BE2C (cell line): ENCODE data around the gene RMRP.

ENCODE experiments used
- DNase-seq: peaks from one replicate; pipeline ENCODE4 v3.0.0-alpha.2; 2020
- H3K27me3 ChIP-seq: fragments of 250-450 bp; sonication (Bioruptor Pico); 2 replicates; pipeline ENCODE4 v1.5.1; 2020; ENCODE audit warnings: mild to moderate bottlenecking
- H3K36me3 ChIP-seq: fragments of 250-450 bp; sonication (Bioruptor Pico); 2 replicates; pipeline ENCODE4 v1.5.1; 2020; ENCODE audit warnings: mild to moderate bottlenecking
- H3K4me1 ChIP-seq: fragments of 250-450 bp; sonication (Bioruptor Pico); 2 replicates; pipeline ENCODE4 v1.5.1; 2020
- H3K4me3 ChIP-seq: 2 replicates; pipeline ENCODE4 v1.5.1; 2011; ENCODE audit warnings: low read depth, low read length
- H3K9me3 ChIP-seq: fragments of 250-450 bp; sonication (Bioruptor Pico); 2 replicates; pipeline ENCODE4 v1.5.1; 2020
- CTCF ChIP-seq: IDR thresholded peaks from 2 replicates; pipeline ENCODE4 v1.5.1; 2012; ENCODE audit warnings: mild to moderate bottlenecking, low read depth, low read length

RMRP gene

GRCh38 chr9:35635730-35636129 is 22.1 kb downstream of the RMRP start:
- no peak for DNase-seq
- Histone ChIP-seq H3K9me3 (no peaks in the 10 kb centered on the region), H3K4me1 (no peaks in the 10 kb centered on the region), H3K4me3 (no peak overlapping the region), H3K27me3 (no peaks in the 10 kb centered on the region; the same call in 1 of the 2 replicates), H3K36me3 (no peaks in the 10 kb centered on the region)
- TF ChIP-seq CTCF: no peak

- H3K4me1 ChIP-seq: no peaks in the 10 kb centered on the region
- no peaks in the 10 kb centered on the region for H3K9me3 ChIP-seq
- H3K36me3 ChIP-seq: no peaks in the 10 kb centered on the region
- no peak for DNase-seq
- no peaks in the 10 kb centered on the region; the same call in 1 of the 2 replicates for H3K27me3 ChIP-seq
- TF ChIP-seq CTCF: no peak
- H3K4me3 ChIP-seq: no peak overlapping the region
Observed at GRCh38 chr9:35629597-35629996, 28.2 kb downstream of the RMRP start.

GRCh38 chr9:35628389-35628991 is 29.3 kb downstream of the RMRP start:
- Histone ChIP-seq H3K9me3 (no peaks in the 10 kb centered on the region), H3K4me3 (no peak overlapping the region)
- no peak for TF ChIP-seq CTCF

GRCh38 chr9:35627575-35627974 is 30.2 kb downstream of the RMRP start:
- Histone ChIP-seq H3K36me3 (no peaks in the 10 kb centered on the region), H3K4me3 (no peak overlapping the region), H3K9me3 (no peaks in the 10 kb centered on the region), H3K4me1 (no peaks in the 10 kb centered on the region), H3K27me3 (no peaks in the 10 kb centered on the region)
- TF ChIP-seq CTCF: no peak
- DNase-seq: no peak

More at GRCh38 chr9:35628389-35628991, 29.3 kb downstream of the RMRP start:
- Histone ChIP-seq H3K36me3 (no peaks in the 10 kb centered on the region), H3K4me1 (no peaks in the 10 kb centered on the region), H3K27me3 (no peaks in the 10 kb centered on the region)
- DNase-seq: no peak

GRCh38 chr9:35619800-35620158 is 38.0 kb downstream of the RMRP start:
- no peaks in the 10 kb centered on the region for H3K4me1 ChIP-seq
- no peaks in the 10 kb centered on the region for H3K9me3 ChIP-seq
- H3K27me3 ChIP-seq: peaks cover 6% of the 10 kb centered on the region
- no peak for DNase-seq
- no peak overlapping the region for H3K4me3 ChIP-seq
- no peak for TF ChIP-seq CTCF
- H3K36me3 ChIP-seq: no peaks in the 10 kb centered on the region

GRCh38 chr9:35618854-35619799 is 38.7 kb downstream of the RMRP start:
- Histone ChIP-seq H3K36me3 (no peaks in the 10 kb centered on the region), H3K27me3 (peaks cover 6% of the 10 kb centered on the region)
- no peak for TF ChIP-seq CTCF

More at GRCh38 chr9:35618854-35619799, 38.7 kb downstream of the RMRP start:
- DNase-seq: no peak
- H3K4me3 ChIP-seq: no peak overlapping the region
- no peaks in the 10 kb centered on the region for H3K9me3 ChIP-seq
- H3K4me1 ChIP-seq: no peaks in the 10 kb centered on the region
